K562 (cell line): ENCODE data around the gene CBLL2. TPM values are rescaled to one million over a fixed set of nuclear protein-coding genes. Genes with fewer than 3 reads are reported as not detected.

ENCODE experiments used
- ATAC-seq: fragments of 200-7000 bp; cut with Tn5 transposase; 3 replicates; pipeline ENCODE4 v1.9.1; 2020; ENCODE audit warnings: moderate library complexity
- BruUV-seq: library from RNA; stranded (reverse); fragments of 400-500 nt; replicated peaks from 2 replicates; lab custom pipeline; 2021; lab: Mats Ljungman, UMichigan
- CTCF ChIA-PET: fragments of 300-600 bp; formaldehyde crosslinking; extraction: SDS; loops from one replicate; lab custom pipeline; 2021; ENCODE audit warnings: low intra/inter-chr PET ratio; lab: Yijun Ruan, JAX
- POLR2A ChIA-PET: fragments of 300-600, 350-650 bp; sonication (Branson Sonifier 250); formaldehyde crosslinking; extraction: SDS; loops from one replicate; lab custom pipeline; 2021; ENCODE audit warnings: antibody characterized with exemption, inconsistent platforms; lab: Yijun Ruan, JAX
- DNase-seq, 4 experiments: peaks; one replicate each; pipeline versions ENCODE4 v3.0.0 to v3.0.0-alpha.2; 2011 to 2018; ENCODE audit warnings: low spot score in 3 of 4, mixed read lengths in 3 of 4; ENCODE audit errors: extremely low read depth in 1 of 4
- FAIRE-seq: peaks from 2 replicates; lab custom pipeline; 2011; peaks lifted over from hg19 to GRCh38; lab: Jason Lieb, UNC
- H2AFZ ChIP-seq: 2 replicates; pipeline ENCODE4 v1.6.0; 2011; ENCODE audit warnings: low read depth, low read length, control low read depth, inconsistent platforms
- H3K27ac ChIP-seq: fragments of 200-600 bp; 3 replicates; pipeline ENCODE4 v1.8.0; 2011; ENCODE audit warnings: low read depth, mild to moderate bottlenecking, control low read depth, inconsistent platforms, low read length, moderate library complexity, mixed read lengths; ENCODE audit errors: extremely low read depth
- H3K27me3 ChIP-seq, 2 experiments: fragments of 300-600 bp in 1 of 2; 2 replicates in 1 of 2; 3 replicates in 1 of 2; pipeline versions ENCODE4 v1.6.0 to v1.8.0; 2011; ENCODE audit warnings: inconsistent platforms in 2 of 2, low read length in 2 of 2, mild to moderate bottlenecking in 1 of 2, mixed read lengths in 1 of 2, moderate library complexity in 1 of 2; ENCODE audit not compliant: control insufficient read depth in 2 of 2, insufficient read depth in 2 of 2
- H3K36me3 ChIP-seq: fragments of 300-600 bp; 3 replicates; pipeline ENCODE4 v1.8.0; 2011; ENCODE audit warnings: mild to moderate bottlenecking, low read length, inconsistent platforms; ENCODE audit not compliant: control insufficient read depth, insufficient read depth
- H3K4me1 ChIP-seq, 2 experiments: fragments of 200-600 bp in 1 of 2; replicated peaks in 1 of 2; 2 replicates in 1 of 2; 3 replicates in 1 of 2; pipeline versions ENCODE4 v1.5.1 to v1.8.0; 2011; ENCODE audit warnings: inconsistent platforms in 2 of 2, low read length in 2 of 2, mild to moderate bottlenecking in 1 of 2, mixed read lengths in 1 of 2, moderate library complexity in 1 of 2; ENCODE audit not compliant: control insufficient read depth in 2 of 2, insufficient read depth in 2 of 2
- H3K4me2 ChIP-seq: 2 replicates; pipeline ENCODE4 v1.6.1; 2011; ENCODE audit warnings: low read length, control low read depth, inconsistent platforms, mixed read lengths; ENCODE audit not compliant: insufficient read depth
- H3K4me3 ChIP-seq: fragments of 200-600 bp; sonication (generic), shearing (Covaris generic); 2 replicates; pipeline ENCODE4 v1.5.1; 2016; ENCODE audit warnings: control low read depth, inconsistent platforms
- H3K79me2 ChIP-seq: fragments of 200-600 bp; 3 replicates; pipeline ENCODE4 v1.8.0; 2011; ENCODE audit warnings: low read length, inconsistent platforms; ENCODE audit not compliant: control insufficient read depth, insufficient read depth
- H3K9ac ChIP-seq, 2 experiments: 2 replicates each; pipeline versions ENCODE4 v1.6.0 to v1.6.1; 2011; ENCODE audit warnings: low read depth in 2 of 2, low read length in 2 of 2, control low read depth in 1 of 2, inconsistent platforms in 1 of 2, mild to moderate bottlenecking in 1 of 2, mixed read lengths in 1 of 2; ENCODE audit not compliant: insufficient read depth in 1 of 2
- H3K9me1 ChIP-seq: one replicate; pipeline ENCODE4 v1.6.0; 2011; ENCODE audit warnings: inconsistent platforms, mild to moderate bottlenecking, low read length, moderate library complexity; ENCODE audit not compliant: control insufficient read depth, insufficient read depth
- H3K9me3 ChIP-seq: replicated peaks from 2 replicates; pipeline ENCODE4 v1.5.1; 2011; ENCODE audit warnings: low read depth, low read length, inconsistent platforms; ENCODE audit not compliant: control insufficient read depth, insufficient read depth
- H4K20me1 ChIP-seq: replicated peaks from 2 replicates; pipeline ENCODE4 v1.6.1; 2011; ENCODE audit warnings: low read length, inconsistent platforms, mixed read lengths; ENCODE audit not compliant: control insufficient read depth, insufficient read depth
- CHCHD3 ChIP-seq: fragments of 250-450 bp; sonication (Bioruptor Pico); IDR thresholded peaks from 2 replicates; pipeline ENCODE4 v2.1.2; 2022; ENCODE audit warnings: mild to moderate bottlenecking
- GABPA ChIP-seq: fragments of 200-800 bp; sonication (Bioruptor generic); conservative IDR thresholded peaks from 2 replicates; pipeline ENCODE4 v1.6.1; 2016; ENCODE audit warnings: low read depth, missing genetic modification characterization, missing compliant biosample characterization
- RBM34 ChIP-seq: fragments of 200-400 bp; formaldehyde crosslinking; IDR thresholded peaks from 2 replicates; pipeline ENCODE4 v1.6.1; 2018; ENCODE audit warnings: low read length, borderline replicate concordance; ENCODE audit not compliant: insufficient read depth
- ZNF277 ChIP-seq: fragments of 250-450 bp; sonication (Bioruptor Pico); IDR thresholded peaks from 2 replicates; pipeline ENCODE4 v1.8.0; 2022; ENCODE audit warnings: inconsistent platforms, mild to moderate bottlenecking, moderate library complexity, borderline replicate concordance
- ZNF699 ChIP-seq: fragments of 250-450 bp; sonication (Bioruptor Pico); IDR thresholded peaks from 2 replicates; pipeline ENCODE4 v1.8.0; 2021; ENCODE audit warnings: mild to moderate bottlenecking, moderate library complexity; ENCODE audit not compliant: insufficient replicate concordance
- WGBS: fragments of 100-300 bp; shearing (Covaris generic); methylation state at CpG from one replicate; pipeline ENCODE4 v1.1.6; 2016; ENCODE audit warnings: low coverage, mixed read lengths; ENCODE audit not compliant: insufficient coverage; ENCODE audit errors: missing lambda C conversion rate; 5-methylcytosine and 5-hydroxymethylcytosine counted together
- in situ Hi-C: fragments of 300-500 bp; cut with MboI; formaldehyde crosslinking; loops from 4 replicates; pipeline ENCODE4 v1.15.0; 2018; ENCODE audit warnings: inconsistent platforms, mixed read lengths
- intact Hi-C: fragments of 100-400 bp; cut with micrococcal nuclease; formaldehyde crosslinking; loops from 2 replicates; pipeline ENCODE4 v1.14.2; 2022
- polyA plus RNA-seq, 8 experiments: library from polyadenylated mRNA; depleted of rRNA in 4 of 8; stranded (reverse) in 5 of 8; unstranded in 3 of 8; fragments of >200 nt; fragmentation: Nextera tagmentation in 2 of 8; fragmentation: Illumina TruSeq in 1 of 8; extraction: Ambion mirVana in 2 of 8; extraction: Trizol in 1 of 8; gene quantifications; 2 replicates each; pipeline versions ENCODE4 v1.2.1 to v1.2.3, GENCODE V29; 2011 to 2014; ENCODE audit warnings: inconsistent platforms in 1 of 8, missing spikeins in 1 of 8
- total RNA-seq, 7 experiments: library from RNA; depleted of rRNA in 6 of 7; stranded (reverse); fragments of >200 nt in 6 of 7; fragmentation: Illumina TruSeq in 2 of 7; extraction: Trizol in 2 of 7; gene quantifications; 2 replicates each; pipeline versions ENCODE4 v1.2.1 to v1.2.3, GENCODE V29; 2011 to 2021; ENCODE audit warnings: low replicate concordance in 1 of 7

Gene CBLL2
- total and polyA plus RNA-seq, 9 of the 15 experiments (the other 6 are each of a cell fraction or from before 2014, with no cell fraction given): not detected

GRCh38 chrX:22249371-22249770, 23.3 kb upstream of the CBLL2 start:
- WGBS: no CpG with 5 or more reads among the region's 2 CpGs
- no peaks in the 10 kb centered on the region for H3K9me3 ChIP-seq
- no peaks in the 10 kb centered on the region for H3K36me3 ChIP-seq
- ATAC-seq (no peak), DNase-seq (no peak), FAIRE-seq (no peak)
- TF ChIP-seq GABPA (tag) (no peak), RBM34 (no peak), ZNF699 (CRISPR knock-in tag) (no peak), ZNF277 (CRISPR knock-in tag) (no peak), CHCHD3 (CRISPR knock-in tag) (no peak)
- H3K4me3 ChIP-seq: no peak overlapping the region
- ChIA-PET CTCF (no interaction called here), POLR2A (no interaction called here)
- no peak overlapping the region for H3K27ac ChIP-seq
- in situ Hi-C loops: no loop called here
- no peak overlapping the region for H3K9ac ChIP-seq
- H3K9me1 ChIP-seq: no peaks in the 10 kb centered on the region
- no peaks in the 10 kb centered on the region for H3K4me1 ChIP-seq
- H3K27me3 ChIP-seq: no peaks in the 10 kb centered on the region
- intact Hi-C loops: no loop called here
- H3K79me2 ChIP-seq: no peaks in the 10 kb centered on the region
- H2AFZ ChIP-seq: no peak overlapping the region
- no peaks in the 10 kb centered on the region for H4K20me1 ChIP-seq
- H3K4me2 ChIP-seq: no peak overlapping the region
- BruUV-seq: no TSS peak
